H1 (cell line): ENCODE results near the gene RPS6KA5. TPM values are rescaled to one million over a fixed set of nuclear protein-coding genes. Genes with fewer than 3 reads are reported as not detected.

Experiments used
- CTCF ChIA-PET: fragments of 300-600 bp; sonication (Branson Sonifier 250); formaldehyde crosslinking; loops from one replicate; lab custom pipeline; 2021; ENCODE audit not compliant: partially characterized antibody; lab: Charles Lee
- POLR2A ChIA-PET: fragments of 300-600 bp; sonication (Branson Sonifier 250); formaldehyde crosslinking; loops from one replicate; lab custom pipeline; 2021; ENCODE audit warnings: inconsistent platforms; ENCODE audit not compliant: partially characterized antibody; lab: Charles Lee
- DNase-seq, 2 experiments: peaks; one replicate each; pipeline versions ENCODE4 v3.0.0 to v3.0.0-alpha.2; 2010 to 2022; ENCODE audit warnings: low spot score in 2 of 2, low read depth in 1 of 2, mixed read lengths in 1 of 2
- FAIRE-seq: peaks from 2 replicates; lab custom pipeline; 2011; peaks lifted over from hg19 to GRCh38; lab: Jason Lieb, UNC
- H2AFZ ChIP-seq: 2 replicates; pipeline ENCODE4 v1.8.1; 2012; ENCODE audit warnings: low read length, inconsistent platforms
- H2AK5ac ChIP-seq: 2 replicates; pipeline ENCODE4 v1.6.1; 2013; ENCODE audit warnings: low read depth, low read length
- H2BK120ac ChIP-seq: replicated peaks from 2 replicates; pipeline ENCODE3; 2013; ENCODE audit warnings: low read depth, low read length, inconsistent platforms
- H2BK12ac ChIP-seq: 2 replicates; pipeline ENCODE4 v1.6.1; 2013; ENCODE audit warnings: low read depth, low read length
- H2BK15ac ChIP-seq: 2 replicates; pipeline ENCODE4 v1.6.1; 2013; ENCODE audit warnings: low read length
- H2BK20ac ChIP-seq: 2 replicates; pipeline ENCODE4 v1.6.1; 2013; ENCODE audit warnings: low read length
- H2BK5ac ChIP-seq: 2 replicates; pipeline ENCODE4 v1.6.1; 2013; ENCODE audit warnings: low read depth, low read length
- H3K14ac ChIP-seq: 2 replicates; pipeline ENCODE4 v1.6.1; 2013; ENCODE audit warnings: inconsistent platforms; ENCODE audit not compliant: insufficient read length
- H3K18ac ChIP-seq: 2 replicates; pipeline ENCODE4 v1.6.1; 2013; ENCODE audit warnings: low read length; ENCODE audit errors: extremely low read depth
- H3K23ac ChIP-seq: 2 replicates; pipeline ENCODE4 v1.6.1; 2013; ENCODE audit warnings: inconsistent platforms; ENCODE audit not compliant: insufficient read length
- H3K23me2 ChIP-seq: 2 replicates; pipeline ENCODE4 v1.6.1; 2013; ENCODE audit warnings: low read depth, low read length
- H3K27ac ChIP-seq: 2 replicates; pipeline ENCODE4 v1.6.1; 2011; ENCODE audit warnings: low read depth, low read length, inconsistent platforms
- H3K27me3 ChIP-seq, 4 experiments: replicated peaks in 1 of 4; 1 replicate in 1 of 4; 2 replicates in 3 of 4; pipeline versions ENCODE4 v1.6.1 to v1.8.1; 2011 to 2013; ENCODE audit warnings: low read length in 3 of 4, mild to moderate bottlenecking in 3 of 4, inconsistent platforms in 2 of 4, mixed read lengths in 2 of 4, moderate library complexity in 1 of 4; ENCODE audit not compliant: control insufficient read depth in 3 of 4, insufficient read depth in 3 of 4; ENCODE audit errors: extremely low read depth in 1 of 4
- H3K36me3 ChIP-seq, 4 experiments: 2 replicates each; pipeline versions ENCODE4 v1.6.1 to v1.8.1; 2011 to 2013; ENCODE audit warnings: mild to moderate bottlenecking in 4 of 4, low read length in 3 of 4, moderate library complexity in 2 of 4, control low read depth in 1 of 4, inconsistent platforms in 1 of 4; ENCODE audit not compliant: insufficient read depth in 4 of 4, control insufficient read depth in 2 of 4
- H3K4ac ChIP-seq: replicated peaks from 2 replicates; pipeline ENCODE3; 2013; ENCODE audit warnings: low read length, low read depth, mixed read lengths, inconsistent platforms; ENCODE audit not compliant: insufficient read length
- H3K4me1 ChIP-seq, 4 experiments: replicated peaks in 1 of 4; 1 replicate in 1 of 4; 2 replicates in 3 of 4; pipeline versions ENCODE4 v1.6.1 to v1.8.1; 2011 to 2013; ENCODE audit warnings: low read length in 3 of 4, inconsistent platforms in 2 of 4, mixed read lengths in 1 of 4; ENCODE audit not compliant: insufficient read depth in 4 of 4, control insufficient read depth in 3 of 4
- H3K4me2 ChIP-seq, 2 experiments: 2 replicates each; pipeline versions ENCODE4 v1.6.1 to v1.8.1; 2011 to 2013; ENCODE audit warnings: low read depth in 2 of 2, low read length in 2 of 2, control low read depth in 1 of 2, inconsistent platforms in 1 of 2, mild to moderate bottlenecking in 1 of 2; ENCODE audit not compliant: insufficient read depth in 1 of 2
- H3K4me3 ChIP-seq, 4 experiments: fragments of 200-600, 300-600 bp in 1 of 4; sonication (generic), shearing (Covaris generic), sonication (Bioruptor Twin) in 1 of 4; 2 replicates each; pipeline versions ENCODE4 v1.5.1 to v1.8.1; 2011 to 2016; ENCODE audit warnings: low read length in 4 of 4, low read depth in 3 of 4, control low read depth in 2 of 4, inconsistent platforms in 2 of 4, mild to moderate bottlenecking in 2 of 4, mixed read lengths in 1 of 4, moderate library complexity in 1 of 4; ENCODE audit not compliant: insufficient read depth in 2 of 4; ENCODE audit errors: extremely low read depth in 1 of 4
- H3K56ac ChIP-seq: replicated peaks from 2 replicates; pipeline ENCODE3; 2013; ENCODE audit warnings: low read depth, mild to moderate bottlenecking, mixed read lengths, low read length, inconsistent platforms; ENCODE audit not compliant: insufficient read length
- H3K79me1 ChIP-seq: 2 replicates; pipeline ENCODE4 v1.6.1; 2013; ENCODE audit warnings: low read depth, low read length, control low read depth
- H3K79me2 ChIP-seq, 2 experiments: 2 replicates each; pipeline versions ENCODE4 v1.6.1 to v1.8.1; 2012 to 2013; ENCODE audit warnings: low read length in 2 of 2, mild to moderate bottlenecking in 2 of 2, inconsistent platforms in 1 of 2; ENCODE audit not compliant: insufficient read depth in 2 of 2, control insufficient read depth in 1 of 2
- H3K9ac ChIP-seq, 4 experiments: replicated peaks in 1 of 4; 1 replicate in 1 of 4; 2 replicates in 3 of 4; pipeline versions ENCODE4 v1.6.1 to v1.8.1; 2011 to 2013; ENCODE audit warnings: low read depth in 3 of 4, low read length in 3 of 4, control low read depth in 2 of 4, mild to moderate bottlenecking in 2 of 4, moderate library complexity in 2 of 4, inconsistent platforms in 1 of 4; ENCODE audit errors: extremely low read depth in 1 of 4
- H3K9me3 ChIP-seq, 2 experiments: 2 replicates each; pipeline versions ENCODE4 v1.6.1 to v1.8.1; 2012 to 2013; ENCODE audit warnings: mild to moderate bottlenecking in 2 of 2, moderate library complexity in 2 of 2, control low read depth in 1 of 2, inconsistent platforms in 1 of 2, low read depth in 1 of 2, low read length in 1 of 2, mixed read lengths in 1 of 2; ENCODE audit not compliant: insufficient read depth in 2 of 2
- H4K20me1 ChIP-seq, 2 experiments: replicated peaks in 1 of 2; 2 replicates each; pipeline versions ENCODE3 to v1.8.1; 2011 to 2013; ENCODE audit warnings: inconsistent platforms in 2 of 2, low read length in 2 of 2, mild to moderate bottlenecking in 1 of 2; ENCODE audit not compliant: insufficient read depth in 2 of 2, control insufficient read depth in 1 of 2
- H4K5ac ChIP-seq: 2 replicates; pipeline ENCODE4 v1.6.1; 2013; ENCODE audit warnings: low read length, low read depth, mixed read lengths, inconsistent platforms; ENCODE audit not compliant: insufficient read length
- H4K8ac ChIP-seq: 2 replicates; pipeline ENCODE4 v1.8.0; 2013; ENCODE audit warnings: mild to moderate bottlenecking, moderate library complexity, low read length, inconsistent platforms; ENCODE audit not compliant: insufficient read depth; ENCODE audit errors: extremely low read depth
- H4K91ac ChIP-seq: replicated peaks from 2 replicates; pipeline ENCODE3; 2013; ENCODE audit warnings: low read length, mixed read lengths, inconsistent platforms; ENCODE audit not compliant: insufficient read length
- ASH2L ChIP-seq: fragments of 200-600, 300-600 bp; sonication (generic); IDR thresholded peaks from one replicate; pipeline ENCODE4 v1.7.1; 2017; ENCODE audit warnings: low read length
- BACH1 ChIP-seq: IDR thresholded peaks from 2 replicates; pipeline ENCODE4 v1.6.1; 2012; ENCODE audit warnings: low read length, improper control_type of control experiment
- BCL11A ChIP-seq, 2 experiments: IDR thresholded peaks; one replicate each; pipeline ENCODE4 v1.6.1; 2011; ENCODE audit warnings: low read depth in 2 of 2, low read length in 2 of 2, mild to moderate bottlenecking in 2 of 2
- CEBPB ChIP-seq: IDR thresholded peaks from 2 replicates; pipeline ENCODE4 v1.6.1; 2012; ENCODE audit warnings: low read depth, low read length
- CHD1 ChIP-seq: IDR thresholded peaks from 2 replicates; pipeline ENCODE4 v1.6.1; 2012; ENCODE audit warnings: low read depth, low read length, improper control_type of control experiment
- EZH2 ChIP-seq: fragments of 200-600 bp; sonication (generic); IDR thresholded peaks from 2 replicates; pipeline ENCODE4 v1.7.1; 2012; ENCODE audit warnings: low read depth, mild to moderate bottlenecking, moderate library complexity, low read length, inconsistent platforms; ENCODE audit not compliant: severe bottlenecking
- GTF2F1 ChIP-seq: IDR thresholded peaks from 2 replicates; pipeline ENCODE4 v1.6.1; 2012; ENCODE audit warnings: low read depth, low read length, improper control_type of control experiment, borderline replicate concordance
- HDAC2 ChIP-seq, 2 experiments: fragments of 300-600 bp in 1 of 2; sonication (generic) in 1 of 2; IDR thresholded peaks; 2 replicates each; pipeline ENCODE4 v1.6.1; 2011 to 2012; ENCODE audit warnings: low read depth in 2 of 2, low read length in 2 of 2, mild to moderate bottlenecking in 2 of 2, moderate library complexity in 2 of 2, borderline replicate concordance in 1 of 2, inconsistent platforms in 1 of 2
- JUND ChIP-seq: IDR thresholded peaks from 2 replicates; pipeline ENCODE4 v1.6.1; 2011; ENCODE audit warnings: mild to moderate bottlenecking, improper control_type of control experiment, low read length
- KDM1A ChIP-seq: fragments of 200-600, 300-600 bp; sonication (generic); IDR thresholded peaks from 2 replicates; pipeline ENCODE4 v1.7.1; 2016; ENCODE audit warnings: mild to moderate bottlenecking, low read length, borderline replicate concordance
- KDM4A ChIP-seq: IDR thresholded peaks from one replicate; pipeline ENCODE4 v1.7.1; 2012; ENCODE audit warnings: low read depth, mild to moderate bottlenecking, moderate library complexity, low read length, inconsistent platforms; ENCODE audit not compliant: severe bottlenecking
- POLR2A ChIP-seq, 2 experiments: IDR thresholded peaks; 1 replicate in 1 of 2; 2 replicates in 1 of 2; pipeline ENCODE4 v1.6.1; 2011; ENCODE audit warnings: low read depth in 2 of 2, low read length in 2 of 2, mild to moderate bottlenecking in 2 of 2; ENCODE audit errors: control extremely low read depth in 1 of 2
- RBBP5 ChIP-seq: IDR thresholded peaks from 2 replicates; pipeline ENCODE4 v1.7.1; 2012; ENCODE audit warnings: low read depth, mild to moderate bottlenecking, inconsistent platforms, low read length, moderate library complexity, borderline replicate concordance
- RNF2 ChIP-seq: fragments of 200-900, 300-1000 bp; sonication (generic); IDR thresholded peaks from 2 replicates; pipeline ENCODE4 v1.7.1; 2016; ENCODE audit warnings: borderline replicate concordance, low read depth, mild to moderate bottlenecking, antibody characterized with exemption, low read length; ENCODE audit not compliant: poor library complexity, severe bottlenecking; ENCODE audit errors: missing control alignments
- SP4 ChIP-seq: IDR thresholded peaks from 2 replicates; pipeline ENCODE4 v1.6.1; 2012; ENCODE audit warnings: low read length, inconsistent platforms
- WGBS, 2 experiments: shearing (Covaris generic) in 1 of 2; methylation state at CpG; one replicate each; pipeline versions ENCODE4 v1.1.6 to v1.1.7; 2013 to 2015; ENCODE audit warnings: low lambda C conversion rate in 2 of 2, mixed read lengths in 2 of 2, inconsistent platforms in 1 of 2, low coverage in 1 of 2, missing lambda C conversion rate in 1 of 2; ENCODE audit not compliant: insufficient replicate concordance in 2 of 2, insufficient coverage in 1 of 2, insufficient read length in 1 of 2; ENCODE audit errors: extremely low coverage in 1 of 2, missing lambda C conversion rate in 1 of 2; 5-methylcytosine and 5-hydroxymethylcytosine counted together
- polyA plus RNA-seq, 7 experiments: library from polyadenylated mRNA; depleted of rRNA in 3 of 7; stranded (reverse) in 5 of 7; unstranded in 2 of 7; fragments of >200 nt in 5 of 7; fragments of 200-250 nt in 2 of 7; gene quantifications; 1 replicate in 5 of 7; 2 replicates in 1 of 7; 4 replicates in 1 of 7; pipeline versions ENCODE4 v1.2.1 to v1.2.3, GENCODE V29; 2011 to 2013; ENCODE audit warnings: missing spikeins in 2 of 7, mixed read lengths in 2 of 7
- total RNA-seq: library from RNA; stranded (reverse); fragmentation: NEBNext Ultra II Directional; extraction: Animal tissue kit (Norgen Biotek cat#: 25700); gene quantifications from 2 replicates; pipeline ENCODE4 v1.2.1, GENCODE V29; 2021

RPS6KA5 gene
- total and polyA plus RNA-seq, 2 of the 8 experiments (the other 6 are each of a cell fraction or from before 2014, with no cell fraction given) = 0.85 to 3.1 TPM

GRCh38 chr14:90993792-90994191, 66.6 kb downstream of the RPS6KA5 start:
- no peaks in the 10 kb centered on the region for H3K9me3 ChIP-seq
- H3K79me1 ChIP-seq = no peaks in the 10 kb centered on the region
- no peak overlapping the region for H3K4me2 ChIP-seq
- H3K4me3 ChIP-seq = no peak overlapping the region
- H3K4ac ChIP-seq = no peak overlapping the region
- H2AK5ac ChIP-seq = no peak overlapping the region
- no peak overlapping the region for H3K23ac ChIP-seq
- no peak overlapping the region for H4K91ac ChIP-seq
- DNase-seq = no peak
- no peak overlapping the region for H3K56ac ChIP-seq
- no peak overlapping the region for H3K9ac ChIP-seq
- H3K18ac ChIP-seq = no peak overlapping the region
- H4K8ac ChIP-seq = no peak overlapping the region
- H3K27ac ChIP-seq = no peak overlapping the region
- no peaks in the 10 kb centered on the region for H3K79me2 ChIP-seq
- H3K4me1 ChIP-seq = no peaks in the 10 kb centered on the region
- FAIRE-seq = no peak
- no peak overlapping the region for H2BK5ac ChIP-seq
- no peak overlapping the region for H3K14ac ChIP-seq
- H4K20me1 ChIP-seq = no peaks in the 10 kb centered on the region
- no peak overlapping the region for H2BK120ac ChIP-seq
- H2BK12ac ChIP-seq = no peak overlapping the region
- ChIA-PET POLR2A (interaction anchor here (0.6 to 0.7 kb wide), 2 partner anchors 37 to 67 kb away, joined by 3 to 4 read pairs; partner anchors contain the start of gene RPS6KA5), CTCF (interaction anchor here (0.6 to 1.5 kb wide), 6 partner anchors 19 to 242 kb away, joined by 3 to 6 read pairs (median 4); no protein-coding TSS in a partner anchor)
- no peak overlapping the region for H4K5ac ChIP-seq
- no peaks in the 10 kb centered on the region; the same call in 1 of the 2 replicates for H3K23me2 ChIP-seq
- H2BK20ac ChIP-seq = no peak overlapping the region
- no peaks in the 10 kb centered on the region for H3K36me3 ChIP-seq
- no peak overlapping the region for H2BK15ac ChIP-seq
- no peaks in the 10 kb centered on the region for H3K27me3 ChIP-seq
- 91% methylated on average over 3 of the region's 3 CpGs; no CpG with 5 or more reads in 1 of the 2 experiments for WGBS, 2 experiments
- H2AFZ ChIP-seq = no peak overlapping the region
- TF ChIP-seq BACH1 (no peak), KDM1A (no peak), ASH2L (no peak), RBBP5 (no peak), GTF2F1 (no peak), EZH2 (no peak), POLR2A (IDR thresholded peaks at IDR 0.05; ENCODE audit: control extremely low read depth in 1 of 2, low read depth in 2 of 2, low read length in 2 of 2) (no peak), HDAC2 (IDR thresholded peaks at IDR 0.05; ENCODE audit: borderline replicate concordance in 1 of 2, low read depth in 2 of 2, low read length in 2 of 2) (no peak), SP4 (no peak), CEBPB (no peak), BCL11A (IDR thresholded peaks at IDR 0.05; ENCODE audit: low read depth in 2 of 2, low read length in 2 of 2) (no peak), RNF2 (no peak), JUND (no peak), CHD1 (no peak), KDM4A (no peak)
